ENCODE measurements around the gene DNAJC1.

DNA sequence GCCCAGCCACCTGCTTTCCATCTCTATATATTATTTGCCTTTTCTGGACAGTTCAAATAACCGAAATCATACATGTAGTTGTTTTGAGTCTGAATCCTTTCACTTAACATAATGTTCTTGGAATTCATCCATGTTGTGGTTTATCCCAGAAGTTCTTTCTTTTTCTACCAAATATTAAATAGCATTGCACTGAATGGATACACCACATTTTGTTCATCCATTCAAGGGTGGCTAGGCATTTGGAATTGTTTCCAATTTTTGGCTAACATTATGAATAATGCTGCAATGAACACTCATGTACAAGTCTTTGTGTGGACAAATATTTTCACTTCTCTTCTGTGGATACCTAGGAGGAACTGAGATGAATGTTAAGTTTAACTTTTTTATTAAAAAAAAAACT lies 18.0 kb downstream of the DNAJC1 start:
- TF ChIP-seq, protein P1, sequence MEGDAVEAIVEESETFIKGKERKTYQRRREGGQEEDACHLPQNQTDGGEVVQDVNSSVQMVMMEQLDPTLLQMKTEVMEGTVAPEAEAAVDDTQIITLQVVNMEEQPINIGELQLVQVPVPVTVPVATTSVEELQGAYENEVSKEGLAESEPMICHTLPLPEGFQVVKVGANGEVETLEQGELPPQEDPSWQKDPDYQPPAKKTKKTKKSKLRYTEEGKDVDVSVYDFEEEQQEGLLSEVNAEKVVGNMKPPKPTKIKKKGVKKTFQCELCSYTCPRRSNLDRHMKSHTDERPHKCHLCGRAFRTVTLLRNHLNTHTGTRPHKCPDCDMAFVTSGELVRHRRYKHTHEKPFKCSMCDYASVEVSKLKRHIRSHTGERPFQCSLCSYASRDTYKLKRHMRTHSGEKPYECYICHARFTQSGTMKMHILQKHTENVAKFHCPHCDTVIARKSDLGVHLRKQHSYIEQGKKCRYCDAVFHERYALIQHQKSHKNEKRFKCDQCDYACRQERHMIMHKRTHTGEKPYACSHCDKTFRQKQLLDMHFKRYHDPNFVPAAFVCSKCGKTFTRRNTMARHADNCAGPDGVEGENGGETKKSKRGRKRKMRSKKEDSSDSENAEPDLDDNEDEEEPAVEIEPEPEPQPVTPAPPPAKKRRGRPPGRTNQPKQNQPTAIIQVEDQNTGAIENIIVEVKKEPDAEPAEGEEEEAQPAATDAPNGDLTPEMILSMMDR (IDR thresholded peaks at IDR 0.05; ENCODE audit: extremely low read depth in 1 of 2, insufficient read depth in 1 of 2, low read depth in 1 of 2, low read length in 2 of 2) = no peak
- TF ChIP-seq EZH2 (IDR thresholded peaks at IDR 0.05; ENCODE audit: borderline replicate concordance, low read depth, low read length, severe bottlenecking) = no peak
- no peak for TF ChIP-seq POLR2A (IDR thresholded peaks at IDR 0.05; ENCODE audit: low read depth, low read length)
- TF ChIP-seq POLR2AphosphoS5 (IDR thresholded peaks at IDR 0.05; ENCODE audit: insufficient read depth, low read depth, low read length) = no peak
- TF ChIP-seq MYC (IDR thresholded peaks at IDR 0.05; ENCODE audit: low read depth, low read length) = no peak
- no peak for TF ChIP-seq JUN (IDR thresholded peaks at IDR 0.05; ENCODE audit: borderline replicate concordance, insufficient read depth, insufficient read length, low read depth)
- TF ChIP-seq, protein P2, sequence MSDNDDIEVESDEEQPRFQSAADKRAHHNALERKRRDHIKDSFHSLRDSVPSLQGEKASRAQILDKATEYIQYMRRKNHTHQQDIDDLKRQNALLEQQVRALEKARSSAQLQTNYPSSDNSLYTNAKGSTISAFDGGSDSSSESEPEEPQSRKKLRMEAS (IDR thresholded peaks at IDR 0.05; ENCODE audit: insufficient read depth, insufficient read length) = no peak
- no peak for TF ChIP-seq FOS (IDR thresholded peaks at IDR 0.05; ENCODE audit: borderline replicate concordance, insufficient read depth, low read length)
- no peak for TF ChIP-seq GATA2 (IDR thresholded peaks at IDR 0.05; ENCODE audit: insufficient read depth, insufficient read length, low read depth, low read length)

Data from endothelial cell of umbilical vein (primary cell).